HepG2 (cell line): ENCODE measurements around the gene DUSP8. TPM values are rescaled to one million over a fixed set of nuclear protein-coding genes. Genes with fewer than 3 reads are reported as not detected.

Source experiments
- ATF3 ChIP-seq: sonication (generic); formaldehyde crosslinking; IDR thresholded peaks from 2 replicates; pipeline ENCODE4 v1.4.0; 2020; ENCODE audit warnings: missing genetic modification reagents
- FUBP1 ChIP-seq: sonication (generic); formaldehyde crosslinking; IDR thresholded peaks from 2 replicates; pipeline ENCODE4 v1.5.1; 2020; ENCODE audit warnings: missing genetic modification reagents, mild to moderate bottlenecking, borderline replicate concordance
- HOXA3 ChIP-seq: sonication (generic); formaldehyde crosslinking; IDR thresholded peaks from 2 replicates; pipeline ENCODE4 v1.5.0; 2020; ENCODE audit warnings: missing genetic modification reagents
- KAT2B ChIP-seq: fragments of 150-350 bp; IDR thresholded peaks from 2 replicates; pipeline ENCODE4 v1.6.1; 2014; ENCODE audit warnings: low read depth, low read length, borderline replicate concordance
- MYC ChIP-seq: sonication (generic); formaldehyde crosslinking; IDR thresholded peaks from 2 replicates; pipeline ENCODE4 v1.9.0; 2021; ENCODE audit warnings: missing genetic modification reagents, borderline replicate concordance
- NFYB ChIP-seq: sonication (generic); formaldehyde crosslinking; IDR thresholded peaks from 2 replicates; pipeline ENCODE4 v1.4.0; 2020; ENCODE audit warnings: missing genetic modification reagents
- SALL1 ChIP-seq: sonication (generic); formaldehyde crosslinking; IDR thresholded peaks from 2 replicates; pipeline ENCODE4 v1.8.0; 2022; ENCODE audit warnings: mild to moderate bottlenecking, missing genetic modification reagents
- SMARCC2 ChIP-seq: fragments of 450-650 bp; IDR thresholded peaks from 2 replicates; pipeline ENCODE4 v1.6.1; 2017; ENCODE audit warnings: antibody characterized with exemption, mild to moderate bottlenecking
- ZBTB7B ChIP-seq: sonication (generic); formaldehyde crosslinking; IDR thresholded peaks from 2 replicates; pipeline ENCODE4 v1.4.0; 2020; ENCODE audit warnings: missing genetic modification reagents
- ZNF460 ChIP-seq: sonication (generic); formaldehyde crosslinking; IDR thresholded peaks from 2 replicates; pipeline ENCODE4 v1.5.1; 2020; ENCODE audit warnings: missing genetic modification reagents, mild to moderate bottlenecking, borderline replicate concordance
- ZNF563 ChIP-seq: sonication (generic); formaldehyde crosslinking; IDR thresholded peaks from 2 replicates; pipeline ENCODE4 v1.8.0; 2022; ENCODE audit warnings: mild to moderate bottlenecking, moderate library complexity, missing genetic modification reagents
- ZNF687 ChIP-seq: sonication (generic); formaldehyde crosslinking; IDR thresholded peaks from 2 replicates; pipeline ENCODE4 v1.5.1; 2020; ENCODE audit warnings: mild to moderate bottlenecking, missing genetic modification reagents, moderate library complexity
- polyA plus RNA-seq, 8 experiments: library from polyadenylated mRNA; depleted of rRNA in 3 of 8; stranded (reverse) in 7 of 8; unstranded in 1 of 8; fragments of >200 nt; fragmentation: Illumina TruSeq in 4 of 8; extraction: Trizol in 4 of 8; gene quantifications; 2 replicates each; pipeline versions ENCODE4 v1.2.1 to v1.2.3, GENCODE V29; 2011 to 2016; ENCODE audit warnings: low read depth in 4 of 8, missing spikeins in 1 of 8, mixed read lengths in 1 of 8; ENCODE audit not compliant: insufficient read depth in 1 of 8
- total RNA-seq, 5 experiments: library from RNA; depleted of rRNA; stranded (reverse); fragments of >200 nt; fragmentation: Illumina TruSeq; extraction: Trizol; gene quantifications; 2 replicates each; pipeline ENCODE4 v1.2.3, GENCODE V29; 2016; ENCODE audit warnings: low read depth in 1 of 5
- TF ChIP-seq, protein P1 (sequence below): sonication (generic); formaldehyde crosslinking; IDR thresholded peaks from 2 replicates; pipeline ENCODE4 v1.5.0; 2020; ENCODE audit warnings: mild to moderate bottlenecking, missing genetic modification reagents, borderline replicate concordance

The DUSP8 gene
- total and polyA plus RNA-seq, 2 of the 13 experiments (the other 11 are each of a cell fraction or from before 2014, with no cell fraction given): 1.8 to 8.0 TPM

GRCh38 chr11:1572197-1573076 is at the start of gene DUSP8 (continued):
- peak; percentile 76 for TF ChIP-seq NFYB (CRISPR knock-in tag)
- TF ChIP-seq ZBTB7B: 0 out of 2 replicates have a peak, but pooled peaks have one; percentile 23
- peak; percentile 69 for TF ChIP-seq HOXA3 (CRISPR knock-in tag)
- no peak for TF ChIP-seq FUBP1
- 0 out of 2 replicates have a peak, but pooled peaks have one; percentile 35 for TF ChIP-seq MYC (CRISPR knock-in tag)
- TF ChIP-seq SMARCC2: no peak
- TF ChIP-seq, protein P1, sequence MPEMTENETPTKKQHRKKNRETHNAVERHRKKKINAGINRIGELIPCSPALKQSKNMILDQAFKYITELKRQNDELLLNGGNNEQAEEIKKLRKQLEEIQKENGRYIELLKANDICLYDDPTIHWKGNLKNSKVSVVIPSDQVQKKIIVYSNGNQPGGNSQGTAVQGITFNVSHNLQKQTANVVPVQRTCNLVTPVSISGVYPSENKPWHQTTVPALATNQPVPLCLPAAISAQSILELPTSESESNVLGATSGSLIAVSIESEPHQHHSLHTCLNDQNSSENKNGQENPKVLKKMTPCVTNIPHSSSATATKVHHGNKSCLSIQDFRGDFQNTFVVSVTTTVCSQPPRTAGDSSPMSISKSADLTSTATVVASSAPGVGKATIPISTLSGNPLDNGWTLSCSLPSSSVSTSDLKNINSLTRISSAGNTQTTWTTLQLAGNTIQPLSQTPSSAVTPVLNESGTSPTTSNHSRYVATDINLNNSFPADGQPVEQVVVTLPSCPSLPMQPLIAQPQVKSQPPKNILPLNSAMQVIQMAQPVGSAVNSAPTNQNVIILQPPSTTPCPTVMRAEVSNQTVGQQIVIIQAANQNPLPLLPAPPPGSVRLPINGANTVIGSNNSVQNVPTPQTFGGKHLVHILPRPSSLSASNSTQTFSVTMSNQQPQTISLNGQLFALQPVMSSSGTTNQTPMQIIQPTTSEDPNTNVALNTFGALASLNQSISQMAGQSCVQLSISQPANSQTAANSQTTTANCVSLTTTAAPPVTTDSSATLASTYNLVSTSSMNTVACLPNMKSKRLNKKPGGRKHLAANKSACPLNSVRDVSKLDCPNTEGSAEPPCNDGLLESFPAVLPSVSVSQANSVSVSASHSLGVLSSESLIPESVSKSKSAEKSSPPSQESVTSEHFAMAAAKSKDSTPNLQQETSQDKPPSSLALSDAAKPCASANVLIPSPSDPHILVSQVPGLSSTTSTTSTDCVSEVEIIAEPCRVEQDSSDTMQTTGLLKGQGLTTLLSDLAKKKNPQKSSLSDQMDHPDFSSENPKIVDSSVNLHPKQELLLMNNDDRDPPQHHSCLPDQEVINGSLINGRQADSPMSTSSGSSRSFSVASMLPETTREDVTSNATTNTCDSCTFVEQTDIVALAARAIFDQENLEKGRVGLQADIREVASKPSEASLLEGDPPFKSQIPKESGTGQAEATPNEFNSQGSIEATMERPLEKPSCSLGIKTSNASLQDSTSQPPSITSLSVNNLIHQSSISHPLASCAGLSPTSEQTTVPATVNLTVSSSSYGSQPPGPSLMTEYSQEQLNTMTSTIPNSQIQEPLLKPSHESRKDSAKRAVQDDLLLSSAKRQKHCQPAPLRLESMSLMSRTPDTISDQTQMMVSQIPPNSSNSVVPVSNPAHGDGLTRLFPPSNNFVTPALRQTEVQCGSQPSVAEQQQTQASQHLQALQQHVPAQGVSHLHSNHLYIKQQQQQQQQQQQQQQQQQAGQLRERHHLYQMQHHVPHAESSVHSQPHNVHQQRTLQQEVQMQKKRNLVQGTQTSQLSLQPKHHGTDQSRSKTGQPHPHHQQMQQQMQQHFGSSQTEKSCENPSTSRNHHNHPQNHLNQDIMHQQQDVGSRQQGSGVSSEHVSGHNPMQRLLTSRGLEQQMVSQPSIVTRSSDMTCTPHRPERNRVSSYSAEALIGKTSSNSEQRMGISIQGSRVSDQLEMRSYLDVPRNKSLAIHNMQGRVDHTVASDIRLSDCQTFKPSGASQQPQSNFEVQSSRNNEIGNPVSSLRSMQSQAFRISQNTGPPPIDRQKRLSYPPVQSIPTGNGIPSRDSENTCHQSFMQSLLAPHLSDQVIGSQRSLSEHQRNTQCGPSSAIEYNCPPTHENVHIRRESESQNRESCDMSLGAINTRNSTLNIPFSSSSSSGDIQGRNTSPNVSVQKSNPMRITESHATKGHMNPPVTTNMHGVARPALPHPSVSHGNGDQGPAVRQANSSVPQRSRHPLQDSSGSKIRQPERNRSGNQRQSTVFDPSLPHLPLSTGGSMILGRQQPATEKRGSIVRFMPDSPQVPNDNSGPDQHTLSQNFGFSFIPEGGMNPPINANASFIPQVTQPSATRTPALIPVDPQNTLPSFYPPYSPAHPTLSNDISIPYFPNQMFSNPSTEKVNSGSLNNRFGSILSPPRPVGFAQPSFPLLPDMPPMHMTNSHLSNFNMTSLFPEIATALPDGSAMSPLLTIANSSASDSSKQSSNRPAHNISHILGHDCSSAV (CRISPR knock-in tag): no peak
- no peak for TF ChIP-seq ZNF460 (CRISPR knock-in tag)
- TF ChIP-seq ZNF563 (CRISPR knock-in tag): peak; percentile 72
- peak; percentile 60 for TF ChIP-seq ZNF687 (CRISPR knock-in tag)
- TF ChIP-seq SALL1 (CRISPR knock-in tag): 0 out of 2 replicates have a peak, but pooled peaks have one; percentile 25
- peak; percentile 70 for TF ChIP-seq ATF3 (CRISPR knock-in tag)
- TF ChIP-seq KAT2B: no peak
